Gastrocnemius medialis (tissue), 4 donors: ENCODE results near the gene JAM3.

Source experiments
- POLR2A ChIP-seq, 2 donors: fragments of 450-650 bp; IDR thresholded peaks; one replicate each; pipeline ENCODE4 v1.6.1; 2017; ENCODE audit warnings: antibody characterized with exemption in 2 of 2, mild to moderate bottlenecking in 2 of 2, moderate library complexity in 2 of 2
- TF ChIP-seq, protein P1 (sequence below), 5 experiments: fragments of 450-650 bp in 3 of 5; fragments of 200-600 bp in 2 of 5; sonication (generic) in 2 of 5; IDR thresholded peaks in 4 of 5; conservative IDR thresholded peaks in 1 of 5; 1 replicate in 4 of 5; 2 replicates in 1 of 5; pipeline ENCODE4 v1.5.1; 2016 to 2019; ENCODE audit warnings: antibody characterized with exemption in 5 of 5, mild to moderate bottlenecking in 3 of 5, moderate library complexity in 3 of 5

DNA sequence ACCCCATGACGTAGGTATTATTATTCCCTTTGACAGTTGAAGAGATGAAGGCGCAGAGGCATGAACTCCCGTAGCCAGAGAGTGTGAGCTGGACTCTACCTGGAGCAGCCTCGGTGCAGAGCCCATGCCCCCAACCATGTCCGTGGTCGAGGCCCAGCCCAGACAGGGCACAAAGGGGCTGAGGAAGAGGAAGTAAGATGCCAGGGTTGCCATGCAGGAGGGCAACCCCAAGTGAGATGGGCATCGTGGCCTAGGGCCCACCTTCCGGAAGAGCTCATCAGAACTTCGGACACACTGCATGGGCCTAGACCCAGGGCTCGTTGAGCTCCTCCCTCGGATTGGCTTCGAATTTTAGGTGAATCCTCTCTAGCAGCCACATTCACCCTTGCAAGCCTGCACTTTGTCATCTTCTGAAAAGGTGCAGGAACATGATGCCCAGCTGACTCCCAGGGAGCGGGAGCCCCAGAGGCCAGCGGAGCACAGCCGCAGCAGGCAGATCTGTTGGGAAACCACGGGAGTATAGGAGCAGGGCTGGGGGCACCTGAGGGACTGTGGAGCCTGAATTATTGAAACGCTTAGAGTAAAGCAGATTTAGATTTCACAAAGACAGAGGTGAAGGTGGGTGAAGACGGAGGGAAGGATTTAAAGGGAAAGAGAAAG lies 29.0 kb upstream of the JAM3 start:
- TF ChIP-seq, protein P1, sequence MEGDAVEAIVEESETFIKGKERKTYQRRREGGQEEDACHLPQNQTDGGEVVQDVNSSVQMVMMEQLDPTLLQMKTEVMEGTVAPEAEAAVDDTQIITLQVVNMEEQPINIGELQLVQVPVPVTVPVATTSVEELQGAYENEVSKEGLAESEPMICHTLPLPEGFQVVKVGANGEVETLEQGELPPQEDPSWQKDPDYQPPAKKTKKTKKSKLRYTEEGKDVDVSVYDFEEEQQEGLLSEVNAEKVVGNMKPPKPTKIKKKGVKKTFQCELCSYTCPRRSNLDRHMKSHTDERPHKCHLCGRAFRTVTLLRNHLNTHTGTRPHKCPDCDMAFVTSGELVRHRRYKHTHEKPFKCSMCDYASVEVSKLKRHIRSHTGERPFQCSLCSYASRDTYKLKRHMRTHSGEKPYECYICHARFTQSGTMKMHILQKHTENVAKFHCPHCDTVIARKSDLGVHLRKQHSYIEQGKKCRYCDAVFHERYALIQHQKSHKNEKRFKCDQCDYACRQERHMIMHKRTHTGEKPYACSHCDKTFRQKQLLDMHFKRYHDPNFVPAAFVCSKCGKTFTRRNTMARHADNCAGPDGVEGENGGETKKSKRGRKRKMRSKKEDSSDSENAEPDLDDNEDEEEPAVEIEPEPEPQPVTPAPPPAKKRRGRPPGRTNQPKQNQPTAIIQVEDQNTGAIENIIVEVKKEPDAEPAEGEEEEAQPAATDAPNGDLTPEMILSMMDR (IDR thresholded peaks at IDR 0.05 in 4 of 5, conservative IDR thresholded peaks at IDR 0.05 in 1 of 5), result no peak
- no peak for TF ChIP-seq POLR2A (IDR thresholded peaks at IDR 0.05)
